Transverse colon (tissue), 4 donors: ENCODE measurements around the gene FOXP1. TPM values are rescaled to one million over a fixed set of nuclear protein-coding genes. Genes with fewer than 3 reads are reported as not detected.

Experiments used
- DNase-seq: peaks from one replicate; pipeline ENCODE4 v3.0.0-alpha.2; 2019
- H3K27ac ChIP-seq, 4 donors: fragments of 200-600 bp; sonication (generic); 2 replicates each; pipeline ENCODE4 v1.5.1; 2016 to 2018; ENCODE audit warnings: inconsistent platforms in 4 of 4
- H3K27me3 ChIP-seq: fragments of 200-600 bp; sonication (generic); 2 replicates; pipeline ENCODE4 v1.5.1; 2017; ENCODE audit warnings: inconsistent platforms
- H3K36me3 ChIP-seq, 4 donors: fragments of 200-600 bp; sonication (generic); 2 replicates each; pipeline ENCODE4 v1.5.1; 2017 to 2019; ENCODE audit warnings: inconsistent platforms in 4 of 4
- H3K4me1 ChIP-seq, 4 donors: fragments of 200-600 bp; sonication (generic); 2 replicates each; pipeline ENCODE4 v1.5.1; 2017 to 2020; ENCODE audit warnings: inconsistent platforms in 4 of 4
- H3K4me3 ChIP-seq, 4 donors: fragments of 200-600 bp; sonication (generic); 1 replicate in 1 of 4; 2 replicates in 3 of 4; pipeline versions ENCODE4 v1.5.1 to v1.6.1; 2017 to 2019; ENCODE audit warnings: inconsistent platforms in 4 of 4
- H3K9me3 ChIP-seq, 2 donors: fragments of 200-600 bp; sonication (generic); 2 replicates each; pipeline ENCODE4 v1.5.1; 2017 to 2019; ENCODE audit warnings: inconsistent platforms in 2 of 2
- CTCF ChIP-seq, 5 experiments: fragments of 200-600 bp in 3 of 5; fragments of 450-650 bp in 2 of 5; sonication (generic) in 3 of 5; IDR thresholded peaks; 1 replicate in 2 of 5; 2 replicates in 3 of 5; pipeline ENCODE4 v1.5.1; 2016 to 2017; ENCODE audit warnings: antibody characterized with exemption in 5 of 5, inconsistent platforms in 3 of 5, mild to moderate bottlenecking in 2 of 5, moderate library complexity in 1 of 5
- EP300 ChIP-seq: sonication (generic); formaldehyde crosslinking; IDR thresholded peaks from one replicate; pipeline ENCODE4 v1.6.1; 2017; ENCODE audit warnings: antibody characterized with exemption, low read depth
- POLR2A ChIP-seq: fragments of 450-650 bp; IDR thresholded peaks from one replicate; pipeline ENCODE4 v1.6.1; 2016; ENCODE audit warnings: antibody characterized with exemption, mild to moderate bottlenecking, moderate library complexity
- POLR2AphosphoS5 ChIP-seq, 3 donors: sonication (generic); formaldehyde crosslinking; IDR thresholded peaks; one replicate each; pipeline ENCODE4 v1.6.1; 2016; ENCODE audit warnings: antibody characterized with exemption in 3 of 3
- WGBS, 2 donors: methylation state at CpG; one replicate each; pipeline ENCODE4 v1.1.5; 2018; ENCODE audit warnings: low coverage in 1 of 2; 5-methylcytosine and 5-hydroxymethylcytosine counted together
- in situ Hi-C, 4 donors: fragments of 200-750 bp; cut with MboI; loops; one replicate each; pipeline versions ENCODE4 v1.15.0 to v1.15.1; 2017; ENCODE audit warnings: low sequenced_read_pairs in 3 of 4, low pct_ligation_motif_present in 1 of 4, low pct_unique_long_range_greater_than_20kb in 1 of 4
- intact Hi-C: fragments of 100-400 bp; cut with DNase I; formaldehyde crosslinking; loops from one replicate; pipeline ENCODE4 v1.15.1; 2023; ENCODE audit warnings: low total_unique reads
- total RNA-seq, 4 donors: library from RNA; depleted of rRNA; stranded (reverse); fragments of >200 nt; gene quantifications; one replicate each; pipeline ENCODE4 v1.1.0, GENCODE V29; 2016

The FOXP1 gene
- total RNA-seq, 4 donors from 2014 or later = 102 to 260 (median 150) TPM

GRCh38 chr3:71010726-71011455, 572.6 kb downstream of the FOXP1 start:
- Histone ChIP-seq H3K36me3 (peaks cover 0 to 14% (median 5%) of the 10 kb centered on the region in 4 donors), H3K27ac (peak overlapping the region in 3 of 4 donors; percentile 15 to 31 (median 17)), H3K27me3 (no peaks in the 10 kb centered on the region), H3K4me1 (peaks cover 22 to 71% (median 37%) of the 10 kb centered on the region in 4 donors), H3K4me3 (no peak overlapping the region), H3K9me3 (no peaks in the 10 kb centered on the region)
- in situ Hi-C loops = loop anchor here in 1 of 4 donors (25.0 kb wide), 1 partner anchor 576 kb away; the partner anchor contains the start of gene FOXP1
- DNase-seq = no peak
- intact Hi-C loops = no loop called here
- TF ChIP-seq EP300 = no peak
- WGBS, 2 donors = 69 to 76% methylated on average over 2 to 3 of the region's 3 CpGs

- in situ Hi-C loops = loop anchor here in 2 of 4 donors (10.0 to 25.0 kb wide), 3 partner anchors 66 to 579 kb away; partner anchors contain the start of gene FOXP1 (in 1 of the 2)
- H3K4me1 ChIP-seq = peaks cover 22 to 76% (median 34%) of the 10 kb centered on the region in 4 donors
- no peak for DNase-seq
- H3K36me3 ChIP-seq = no peaks in the 10 kb centered on the region
- H3K27me3 ChIP-seq = no peaks in the 10 kb centered on the region
- H3K4me3 ChIP-seq = no peak overlapping the region
- TF ChIP-seq CTCF (IDR thresholded peaks at IDR 0.05) = no peak
- no peak for TF ChIP-seq EP300
- TF ChIP-seq POLR2A = no peak
- no peak for TF ChIP-seq POLR2AphosphoS5 (IDR thresholded peaks at IDR 0.05)
- intact Hi-C loops = loop anchor here (10.0 kb wide), 1 partner anchor 296 kb away; no protein-coding TSS in a partner anchor
- peak overlapping the region; percentile 66 to 74 (median 70) for H3K27ac ChIP-seq
- WGBS, 2 donors = 58 to 69% methylated on average over 7 of the region's 7 CpGs
- no peaks in the 10 kb centered on the region for H3K9me3 ChIP-seq
Observed at GRCh38 chr3:71008350-71008935, 575.1 kb downstream of the FOXP1 start.

- intact Hi-C loops (loop anchor here (10.0 kb wide), 1 partner anchor 298 kb away; no protein-coding TSS in a partner anchor), in situ Hi-C loops (loop anchor here in 2 of 4 donors (10.0 to 25.0 kb wide), 3 partner anchors 68 to 580 kb away; partner anchors contain the start of gene FOXP1 (in 1 of the 2))
- Histone ChIP-seq H3K36me3 (no peaks in the 10 kb centered on the region), H3K4me3 (no peak overlapping the region), H3K27me3 (no peaks in the 10 kb centered on the region), H3K4me1 (peaks cover 22 to 68% (median 34%) of the 10 kb centered on the region in 4 donors), H3K27ac (peak overlapping the region; percentile 66 to 74 (median 70)), H3K9me3 (no peaks in the 10 kb centered on the region)
- no peak for DNase-seq
- 36 to 43% methylated on average over 9 of the region's 9 CpGs for WGBS, 2 donors
- peak; percentile 47 to 59 (median 50) for TF ChIP-seq CTCF (IDR thresholded peaks at IDR 0.05)
- TF ChIP-seq POLR2AphosphoS5 (IDR thresholded peaks at IDR 0.05) = no peak
Observed at GRCh38 chr3:71006810-71007785, 576.4 kb downstream of the FOXP1 start.

- peaks cover 20 to 55% (median 27%) of the 10 kb centered on the region in 4 donors for H3K4me1 ChIP-seq
- peak overlapping the region; percentile 24 to 74 (median 59) for H3K27ac ChIP-seq
- TF ChIP-seq POLR2A = no peak
- TF ChIP-seq EP300 = no peak
- TF ChIP-seq POLR2AphosphoS5 (IDR thresholded peaks at IDR 0.05) = no peak
- no peak for TF ChIP-seq CTCF (IDR thresholded peaks at IDR 0.05)
- no peak for DNase-seq
- H3K36me3 ChIP-seq = no peaks in the 10 kb centered on the region
- H3K9me3 ChIP-seq = no peaks in the 10 kb centered on the region
- in situ Hi-C loops (loop anchor here in 2 of 4 donors (10.0 to 25.0 kb wide), 3 partner anchors 69 to 581 kb away; partner anchors contain the start of gene FOXP1 (in 1 of the 2)), intact Hi-C loops (loop anchor here (10.0 kb wide), 1 partner anchor 299 kb away; no protein-coding TSS in a partner anchor)
- no peak overlapping the region for H3K4me3 ChIP-seq
- no peaks in the 10 kb centered on the region for H3K27me3 ChIP-seq
- 55 to 62% methylated on average over 8 to 10 of the region's 10 CpGs for WGBS, 2 donors
Observed at GRCh38 chr3:71005702-71006321, 577.7 kb downstream of the FOXP1 start.
